Upper lobe of left lung (tissue), 6 donors: ENCODE data around the gene APLF. TPM values are rescaled to one million over a fixed set of nuclear protein-coding genes. Genes with fewer than 3 reads are reported as not detected.
"Not testable (repeated sequence)": the region's sequence is repeated elsewhere in the genome, so short reads cannot be mapped to it uniquely, and the experiment has no call there.

ENCODE experiments used
- ATAC-seq, 2 donors: fragments of 200-7000 bp; cut with Tn5 transposase; one replicate each; pipeline ENCODE4 v1.9.1; 2022; ENCODE audit warnings: mild to moderate bottlenecking in 2 of 2, moderate library complexity in 2 of 2; ENCODE audit not compliant: low FRiP score in 2 of 2
- DNase-seq, 2 donors: peaks; one replicate each; pipeline ENCODE4 v3.0.0-alpha.2; 2019 to 2020
- H3K27ac ChIP-seq, 4 donors: fragments of 200-600 bp; sonication (generic); one replicate each; pipeline ENCODE4 v1.5.1; 2016 to 2019
- H3K27me3 ChIP-seq, 4 donors: fragments of 200-600 bp; sonication (generic); one replicate each; pipeline ENCODE4 v1.5.1; 2017 to 2019
- H3K36me3 ChIP-seq, 4 donors: fragments of 200-600 bp; sonication (generic); one replicate each; pipeline ENCODE4 v1.5.1; 2016 to 2019
- H3K4me1 ChIP-seq, 4 donors: fragments of 200-600 bp; sonication (generic); one replicate each; pipeline ENCODE4 v1.5.1; 2018 to 2019
- H3K4me3 ChIP-seq, 4 donors: fragments of 200-600 bp; sonication (generic); one replicate each; pipeline ENCODE4 v1.5.1; 2017 to 2019; ENCODE audit warnings: mild to moderate bottlenecking in 2 of 4, moderate library complexity in 1 of 4
- H3K9me3 ChIP-seq, 4 donors: fragments of 200-600 bp; sonication (generic); one replicate each; pipeline ENCODE4 v1.5.1; 2018 to 2019
- EP300 ChIP-seq, 4 donors: sonication (generic); formaldehyde crosslinking; IDR thresholded peaks; one replicate each; pipeline ENCODE4 v1.5.1; 2017; ENCODE audit warnings: antibody characterized with exemption in 4 of 4, control low read depth in 2 of 4
- POLR2A ChIP-seq, 4 donors: fragments of 450-650 bp; IDR thresholded peaks; one replicate each; pipeline ENCODE4 v1.5.1; 2016 to 2017; ENCODE audit warnings: antibody characterized with exemption in 4 of 4, mild to moderate bottlenecking in 2 of 4
- POLR2AphosphoS5 ChIP-seq, 2 donors: sonication (generic); formaldehyde crosslinking; IDR thresholded peaks; one replicate each; pipeline ENCODE4 v1.5.1; 2017; ENCODE audit warnings: antibody characterized with exemption in 2 of 2
- WGBS, 2 donors: methylation state at CpG; one replicate each; pipeline ENCODE4 v1.1.5; 2017 to 2018; 5-methylcytosine and 5-hydroxymethylcytosine counted together
- total RNA-seq, 6 donors: library from RNA; depleted of rRNA in 4 of 6; stranded (reverse); fragments of >200 nt in 4 of 6; gene quantifications; one replicate each; pipeline versions ENCODE4 v1.1.0 to v1.2.1, GENCODE V29; 2016 to 2021
- TF ChIP-seq, protein P1 (sequence below), 6 experiments: fragments of 450-650 bp in 4 of 6; fragments of 200-600 bp in 2 of 6; sonication (generic) in 2 of 6; IDR thresholded peaks; one replicate each; pipeline ENCODE4 v1.5.1; 2016 to 2019; ENCODE audit warnings: antibody characterized with exemption in 6 of 6
- donor health status: DM: no; HTN: no; CAD: no; lungs with moderate emphysema.
- donor health status: DM: no; HTN: yes; CAD: no; lungs with severe emphysema.

Gene APLF
- total RNA-seq, 6 donors from 2014 or later = 3.7 to 5.5 (median 4.7) TPM

DNA sequence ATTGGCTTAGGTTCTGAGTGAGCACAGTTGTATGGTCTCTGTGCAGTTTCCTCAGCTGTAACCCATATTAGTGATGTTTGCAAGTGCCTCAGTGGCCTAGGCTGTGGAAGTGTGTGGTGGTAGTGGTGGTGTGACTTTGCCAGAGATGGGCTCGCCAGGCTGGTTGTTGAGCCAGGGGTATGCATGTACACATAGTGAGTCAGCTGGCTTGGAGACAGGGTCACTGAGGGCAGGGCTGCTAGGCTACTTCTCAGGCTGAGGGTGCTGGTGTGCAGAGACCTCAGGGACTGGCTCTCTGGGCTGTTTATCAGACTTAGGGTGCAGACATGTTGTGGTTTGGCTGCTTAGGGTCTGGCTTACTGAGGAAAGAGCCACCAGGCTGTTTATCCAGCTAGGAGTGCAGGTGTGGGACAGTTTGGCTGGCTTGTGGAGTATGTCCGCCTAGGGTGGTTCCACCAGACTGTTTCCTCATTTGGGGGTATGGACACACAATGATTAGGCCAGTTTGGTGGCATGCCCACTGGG is 15.0 kb downstream of the APLF start:
- H3K36me3 ChIP-seq = no peaks in the 10 kb centered on the region
- WGBS, 2 donors = 100% methylated on average over 2 of the region's 2 CpGs; no CpG with 5 or more reads in 1 of the 2 donors

DNA sequence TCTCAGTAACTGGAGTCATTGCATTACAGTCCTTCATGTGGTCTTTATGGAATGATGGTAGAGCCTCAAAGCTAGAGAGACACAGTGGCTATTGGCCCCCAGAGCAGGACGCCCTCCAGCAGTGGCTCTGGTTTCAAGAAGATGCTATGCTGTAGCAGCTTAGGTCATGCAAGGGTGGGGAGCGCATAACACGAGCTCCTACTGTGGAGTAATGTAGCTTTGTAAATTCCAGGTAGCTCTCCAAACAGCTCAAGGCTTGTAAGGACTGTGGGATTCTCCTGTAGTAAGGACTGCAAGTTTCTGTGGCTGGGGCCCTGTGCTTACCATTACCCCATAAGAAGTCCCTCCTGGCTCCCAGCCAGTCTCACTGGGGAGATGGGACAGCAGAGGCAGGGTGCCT is 15.6 kb downstream of the APLF start:
- 95 to 100% methylated on average over 3 of the region's 3 CpGs for WGBS, 2 donors
- TF ChIP-seq POLR2AphosphoS5 (IDR thresholded peaks at IDR 0.05) (no peak), POLR2A (IDR thresholded peaks at IDR 0.05) (no peak), EP300 (IDR thresholded peaks at IDR 0.05) (no peak)
- TF ChIP-seq, protein P1, sequence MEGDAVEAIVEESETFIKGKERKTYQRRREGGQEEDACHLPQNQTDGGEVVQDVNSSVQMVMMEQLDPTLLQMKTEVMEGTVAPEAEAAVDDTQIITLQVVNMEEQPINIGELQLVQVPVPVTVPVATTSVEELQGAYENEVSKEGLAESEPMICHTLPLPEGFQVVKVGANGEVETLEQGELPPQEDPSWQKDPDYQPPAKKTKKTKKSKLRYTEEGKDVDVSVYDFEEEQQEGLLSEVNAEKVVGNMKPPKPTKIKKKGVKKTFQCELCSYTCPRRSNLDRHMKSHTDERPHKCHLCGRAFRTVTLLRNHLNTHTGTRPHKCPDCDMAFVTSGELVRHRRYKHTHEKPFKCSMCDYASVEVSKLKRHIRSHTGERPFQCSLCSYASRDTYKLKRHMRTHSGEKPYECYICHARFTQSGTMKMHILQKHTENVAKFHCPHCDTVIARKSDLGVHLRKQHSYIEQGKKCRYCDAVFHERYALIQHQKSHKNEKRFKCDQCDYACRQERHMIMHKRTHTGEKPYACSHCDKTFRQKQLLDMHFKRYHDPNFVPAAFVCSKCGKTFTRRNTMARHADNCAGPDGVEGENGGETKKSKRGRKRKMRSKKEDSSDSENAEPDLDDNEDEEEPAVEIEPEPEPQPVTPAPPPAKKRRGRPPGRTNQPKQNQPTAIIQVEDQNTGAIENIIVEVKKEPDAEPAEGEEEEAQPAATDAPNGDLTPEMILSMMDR (IDR thresholded peaks at IDR 0.05) = no peak
- H3K36me3 ChIP-seq = no peaks in the 10 kb centered on the region

More for the DNA sequence above, 15.0 kb downstream of the APLF start:
- ATAC-seq (no peak), DNase-seq (no peak)
- TF ChIP-seq EP300 (IDR thresholded peaks at IDR 0.05) (no peak), POLR2AphosphoS5 (IDR thresholded peaks at IDR 0.05) (no peak), POLR2A (IDR thresholded peaks at IDR 0.05) (no peak)
- TF ChIP-seq, protein P1 (IDR thresholded peaks at IDR 0.05) = no peak
- Histone ChIP-seq H3K27ac (no peak overlapping the region), H3K4me1 (no peaks in the 10 kb centered on the region), H3K9me3 (no peaks in the 10 kb centered on the region), H3K27me3 (no peaks in the 10 kb centered on the region), H3K4me3 (no peak overlapping the region)

DNA sequence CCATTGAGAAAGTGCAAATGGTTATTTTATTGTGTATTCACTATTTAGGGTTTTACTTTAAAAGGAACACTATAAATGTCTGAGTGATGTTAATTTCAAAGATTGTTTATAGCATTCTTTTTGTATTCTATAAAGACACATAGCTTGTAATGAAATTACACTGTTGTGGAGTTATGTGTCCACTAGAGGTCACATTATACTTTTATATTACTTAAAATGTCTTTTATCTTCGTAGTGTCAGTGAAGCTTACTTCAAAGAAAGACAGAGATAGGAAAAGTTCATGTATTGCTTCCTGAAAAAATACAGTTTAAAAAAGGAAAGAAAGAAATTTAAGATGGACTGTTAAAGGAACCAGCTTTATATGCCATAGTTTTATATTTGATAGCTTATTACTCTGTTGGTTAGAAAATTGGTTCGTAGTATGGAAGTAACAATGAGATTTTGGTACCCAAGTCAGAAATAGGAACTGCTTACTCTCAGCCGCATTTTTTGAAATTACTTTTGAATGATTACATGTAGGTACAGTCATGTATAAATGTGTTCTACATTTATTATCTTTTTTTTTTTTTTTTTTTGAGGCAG is 20.5 kb downstream of the APLF start:
- no peak for DNase-seq

More for the DNA sequence above, 15.6 kb downstream of the APLF start:
- ATAC-seq (no peak), DNase-seq (no peak)
- H3K27me3 ChIP-seq = no peaks in the 10 kb centered on the region
- peaks cover 0 to 3% (median 0%) of the 10 kb centered on the region in 4 donors for H3K4me1 ChIP-seq
- no peak overlapping the region for H3K4me3 ChIP-seq
- H3K9me3 ChIP-seq = no peaks in the 10 kb centered on the region
- no peak overlapping the region for H3K27ac ChIP-seq

DNA sequence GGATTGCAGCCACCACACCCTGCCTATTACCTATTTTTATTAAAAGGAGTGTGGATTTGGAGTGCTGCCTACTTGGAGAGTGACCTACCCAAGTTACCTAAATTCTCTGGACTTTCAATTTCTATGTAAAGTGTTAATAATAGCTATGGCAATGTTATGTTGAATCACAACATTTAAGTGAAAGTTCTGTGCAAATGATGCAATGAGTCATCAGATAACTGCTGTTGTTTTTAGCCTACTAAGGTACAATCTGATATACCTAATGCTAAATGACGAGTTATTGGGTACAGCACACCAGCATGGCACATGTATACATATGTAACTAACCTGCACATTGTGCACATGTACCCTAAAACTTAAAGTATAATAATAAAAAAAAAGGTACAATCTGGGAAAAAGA is 21.2 kb downstream of the APLF start:
- H3K36me3 ChIP-seq, H3K27me3 ChIP-seq, H3K9me3 ChIP-seq, H3K4me3 ChIP-seq, DNase-seq, H3K4me1 ChIP-seq, H3K27ac ChIP-seq, ATAC-seq: not testable (repeated sequence)
- 89 to 94% methylated on average over 1 of the region's 1 CpG for WGBS, 2 donors

More for the DNA sequence above, 20.5 kb downstream of the APLF start:
- no peak for ATAC-seq
- no peak overlapping the region for H3K4me3 ChIP-seq
- TF ChIP-seq POLR2A (IDR thresholded peaks at IDR 0.05) = no peak
- TF ChIP-seq, protein P1 (IDR thresholded peaks at IDR 0.05) = peak in 5 of 6 experiments; percentile 27 to 56 (median 40)
- H3K36me3 ChIP-seq = no peaks in the 10 kb centered on the region
- no peak overlapping the region for H3K27ac ChIP-seq
- WGBS, 2 donors = 50 to 61% methylated on average over 3 of the region's 3 CpGs
- peaks cover 0 to 3% (median 0%) of the 10 kb centered on the region in 4 donors for H3K4me1 ChIP-seq
- no peaks in the 10 kb centered on the region for H3K9me3 ChIP-seq
- H3K27me3 ChIP-seq = no peaks in the 10 kb centered on the region

DNA sequence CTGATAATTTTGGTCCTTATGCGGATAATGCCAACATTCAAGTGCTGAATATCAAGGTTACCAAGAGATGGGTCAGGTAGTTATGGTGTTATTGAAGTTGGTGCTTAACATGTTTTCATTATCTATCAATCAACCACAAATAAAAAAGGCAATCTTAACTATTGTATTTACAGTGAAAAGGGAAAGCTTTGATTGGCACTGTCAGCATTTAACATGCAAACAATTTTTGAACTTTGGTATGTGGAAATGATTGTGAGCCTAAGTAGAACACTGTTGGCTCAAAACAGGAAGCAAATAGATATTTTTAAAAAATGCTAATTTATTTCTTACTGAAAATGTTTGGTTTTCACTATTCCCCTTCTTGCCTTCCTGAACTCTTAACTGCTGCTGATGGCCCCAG is 21.9 kb downstream of the APLF start:
- ATAC-seq (no peak), DNase-seq (no peak)
- WGBS, 2 donors = 93 to 98% methylated on average over 1 of the region's 1 CpG
- Histone ChIP-seq H3K4me3 (no peak overlapping the region), H3K4me1 (peaks cover 0 to 3% (median 0%) of the 10 kb centered on the region in 4 donors), H3K27ac (no peak overlapping the region), H3K9me3 (no peaks in the 10 kb centered on the region), H3K27me3 (no peaks in the 10 kb centered on the region), H3K36me3 (no peaks in the 10 kb centered on the region)
- TF ChIP-seq, protein P1 (IDR thresholded peaks at IDR 0.05) = no peak
- TF ChIP-seq POLR2AphosphoS5 (IDR thresholded peaks at IDR 0.05) = no peak
